G401 (cell line): ENCODE measurements around the gene DAB2IP. TPM values are rescaled to one million over a fixed set of nuclear protein-coding genes. Genes with fewer than 3 reads are reported as not detected.

Source experiments
- DNase-seq: peaks from one replicate; pipeline ENCODE4 v3.0.0-alpha.2; 2015; ENCODE audit warnings: low spot score
- in situ Hi-C: cut with HindIII; loops from 2 replicates; pipeline ENCODE4 v1.10.0; 2016; ENCODE audit warnings: low sequenced_read_pairs, mixed read lengths
- total RNA-seq: library from RNA; depleted of rRNA; stranded (reverse); fragments of >200 nt; shearing (Covaris generic); gene quantifications from 2 replicates; pipeline ENCODE4 v1.2.3, GENCODE V29; 2014

Gene DAB2IP
- total RNA-seq, 1 experiment from 2014 or later: 44.9 TPM

GRCh38 chr9:121691890-121692289 lies 40.5 kb downstream of the DAB2IP start:
- in situ Hi-C loops: loop anchor here (5.0 kb wide), 1 partner anchor 35 kb away; no protein-coding TSS in a partner anchor
- no peak for DNase-seq

- no peak for DNase-seq
- in situ Hi-C loops: loop anchor here (5.0 kb wide), 1 partner anchor 35 kb away; no protein-coding TSS in a partner anchor
Observed at GRCh38 chr9:121692606-121693387, 41.4 kb downstream of the DAB2IP start.

DNA sequence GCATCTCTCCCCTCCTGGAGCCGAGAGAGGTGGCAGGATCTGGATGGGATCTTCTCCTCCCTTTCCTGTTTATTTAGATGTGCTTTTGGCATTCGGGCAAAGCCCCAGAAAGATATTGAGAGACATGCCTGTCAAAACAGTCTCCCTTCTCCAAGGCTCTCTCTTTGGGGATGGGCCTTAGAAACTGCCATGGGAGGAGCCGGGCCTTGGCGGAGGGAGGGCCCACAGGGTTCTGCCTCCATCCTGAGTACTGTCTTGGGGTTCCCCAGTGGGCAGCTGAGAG lies 41.9 kb downstream of the DAB2IP start:
- in situ Hi-C loops: loop anchor here (5.0 kb wide), 1 partner anchor 34 kb away; no protein-coding TSS in a partner anchor
- DNase-seq: no peak

- in situ Hi-C loops: loop anchor here (5.0 kb wide), 1 partner anchor 33 kb away; no protein-coding TSS in a partner anchor
- no peak for DNase-seq
Observed at GRCh38 chr9:121694001-121694400, 42.6 kb downstream of the DAB2IP start.

DNA sequence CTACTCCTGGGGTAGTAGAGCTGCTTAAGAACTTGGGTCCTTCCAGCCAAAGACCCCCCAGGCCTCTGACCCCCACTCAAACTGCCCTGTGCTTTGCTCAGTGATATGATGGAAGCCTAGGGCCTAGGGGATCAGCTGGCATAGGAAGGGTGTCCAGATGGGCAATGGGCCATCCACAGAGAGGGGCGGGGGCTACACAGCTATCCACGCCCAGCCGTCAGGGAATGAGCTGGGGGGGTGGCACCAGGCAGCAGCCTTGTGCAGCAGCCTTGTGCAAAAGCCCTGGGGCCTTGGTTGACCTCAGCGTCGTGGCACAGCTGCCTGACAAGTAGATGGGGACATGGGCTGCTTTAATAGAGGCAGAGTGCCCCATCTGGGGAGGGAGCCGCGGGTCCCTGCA lies 43.2 kb downstream of the DAB2IP start:
- in situ Hi-C loops: loop anchor here (5.0 kb wide), 1 partner anchor 33 kb away; no protein-coding TSS in a partner anchor
- DNase-seq: no peak

GRCh38 chr9:121696930-121697329 lies 45.5 kb downstream of the DAB2IP start:
- in situ Hi-C loops: no loop called here
- no peak for DNase-seq

- in situ Hi-C loops: no loop called here
- no peak for DNase-seq
Observed at GRCh38 chr9:121698627-121699570, 47.5 kb downstream of the DAB2IP start.

DNA sequence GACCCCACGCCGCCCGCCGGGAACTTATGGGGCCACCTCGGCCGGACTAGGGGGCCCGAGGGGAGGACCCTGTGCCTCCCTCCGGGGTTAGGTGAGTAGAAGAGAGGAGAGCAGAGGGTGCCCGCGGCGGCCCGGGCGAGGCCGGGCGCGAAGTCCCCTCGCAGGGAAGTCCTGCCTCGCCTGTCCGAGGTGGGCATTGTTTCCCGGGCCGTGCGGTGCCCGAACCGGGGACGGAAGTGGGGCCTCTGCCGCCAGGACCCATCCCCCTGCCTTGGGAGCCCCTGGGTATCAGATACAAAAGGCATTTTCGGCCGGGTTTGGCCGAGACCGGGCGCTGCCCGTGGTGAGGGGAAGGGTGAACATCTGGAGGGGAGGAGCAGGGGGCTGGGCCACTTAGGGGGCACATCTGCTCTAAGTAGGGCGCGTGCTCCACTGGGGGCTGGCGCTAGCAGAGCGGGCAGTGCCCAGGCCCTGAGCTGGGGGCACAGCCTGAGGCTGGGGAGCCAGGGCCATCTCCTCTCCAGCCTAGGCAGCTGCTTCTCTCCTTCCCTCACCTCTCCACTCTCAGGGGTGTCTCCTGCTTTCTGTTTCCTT lies 48.2 kb downstream of the DAB2IP start:
- no peak for DNase-seq
- in situ Hi-C loops: no loop called here

DNA sequence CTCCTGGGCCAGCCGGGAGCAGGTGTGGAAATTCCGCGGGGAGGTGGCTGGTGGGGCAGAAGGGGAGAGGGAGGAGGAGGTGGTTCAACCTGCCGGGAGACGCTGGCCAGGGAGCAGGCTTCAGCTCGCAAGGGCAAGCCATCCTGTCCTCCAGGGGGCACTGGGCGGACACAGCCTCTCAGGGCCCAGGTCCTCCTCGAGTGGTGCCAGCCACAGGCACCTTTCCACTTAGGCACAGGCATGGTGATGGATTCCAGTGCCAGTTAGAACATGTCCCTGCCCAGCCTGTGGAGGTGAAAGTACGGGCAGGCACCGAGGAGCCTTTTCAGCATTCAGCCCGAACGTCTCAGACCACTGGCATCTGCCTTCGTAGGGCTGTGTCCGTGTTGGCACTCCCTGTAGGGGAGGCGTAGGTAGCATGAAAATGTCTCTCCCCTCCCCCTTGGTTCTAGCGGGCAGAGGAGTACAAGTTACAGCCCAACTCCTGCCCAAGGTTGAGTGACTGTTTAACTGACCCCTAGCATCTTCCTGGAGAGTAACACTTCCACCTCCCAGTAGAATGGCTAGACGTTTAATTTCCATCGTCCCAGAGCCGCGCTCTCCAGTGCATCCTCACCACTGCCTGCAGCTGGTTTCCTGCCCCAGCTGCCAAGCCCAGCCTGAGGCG lies 48.9 kb downstream of the DAB2IP start:
- peak; percentile 70 for DNase-seq
- in situ Hi-C loops: no loop called here

- in situ Hi-C loops: no loop called here
- DNase-seq: no peak
Observed at GRCh38 chr9:121700832-121701419, 49.5 kb downstream of the DAB2IP start.

DNA sequence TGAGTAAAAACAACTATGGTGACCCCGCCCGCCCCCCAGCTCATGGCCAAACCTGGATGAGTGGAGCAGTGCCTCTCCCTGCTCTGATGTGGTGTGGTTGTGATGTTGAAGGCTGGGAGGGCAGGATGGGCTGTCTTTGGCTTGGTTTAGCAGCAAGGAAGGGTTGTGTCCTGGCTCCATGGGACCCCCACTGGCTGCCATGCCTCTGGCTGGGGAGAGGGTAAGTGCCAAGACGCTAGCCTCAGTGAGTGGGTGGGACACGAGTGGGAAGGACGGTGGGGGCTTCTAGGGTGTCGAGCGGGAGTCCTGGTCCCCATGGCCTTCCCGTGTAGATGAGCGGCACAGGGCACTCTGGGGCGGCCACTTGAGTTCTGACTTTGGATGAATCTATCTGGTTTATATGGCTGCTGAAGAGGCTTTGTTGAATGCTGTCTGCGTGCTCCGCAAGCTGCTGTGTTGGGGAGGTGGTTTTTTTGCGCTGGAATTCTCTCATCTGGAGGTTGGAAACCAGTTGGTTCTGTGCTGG lies 50.4 kb downstream of the DAB2IP start:
- no peak for DNase-seq
- in situ Hi-C loops: no loop called here

DNA sequence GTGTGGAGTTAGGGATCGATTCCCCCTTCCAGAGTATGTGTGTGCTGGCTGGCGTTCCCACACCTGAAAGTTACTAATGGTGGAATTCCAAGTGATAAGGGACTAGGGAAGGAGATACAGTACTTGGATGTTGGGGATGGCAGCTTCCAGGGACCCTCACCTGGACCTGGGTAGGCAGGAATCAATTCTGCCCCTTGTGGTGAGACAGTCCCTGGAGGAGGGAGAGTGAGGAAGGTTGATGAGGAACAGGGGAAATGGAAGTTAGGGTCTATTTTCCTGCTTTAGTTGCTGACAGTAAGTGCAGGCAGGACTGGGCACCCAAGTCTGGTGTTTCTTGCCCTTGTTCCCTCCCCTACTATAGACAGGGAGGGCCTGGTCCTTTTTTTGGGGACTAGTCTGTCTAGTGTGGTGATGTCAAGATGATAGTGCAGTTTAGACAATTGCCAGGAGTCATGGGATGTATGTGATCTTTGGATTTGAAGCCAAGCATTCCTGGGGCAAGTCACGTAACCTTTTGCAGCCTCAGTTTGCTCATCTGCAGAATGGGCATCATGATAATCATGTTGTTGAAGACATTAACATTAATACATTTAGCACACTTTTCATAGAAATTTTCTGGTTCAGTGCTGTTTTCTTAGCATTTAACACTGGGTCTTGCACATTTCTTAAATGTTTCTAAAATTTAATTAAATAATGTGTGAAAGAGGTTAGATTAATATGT lies 51.7 kb downstream of the DAB2IP start:
- in situ Hi-C loops: no loop called here
- DNase-seq: no peak

DNA sequence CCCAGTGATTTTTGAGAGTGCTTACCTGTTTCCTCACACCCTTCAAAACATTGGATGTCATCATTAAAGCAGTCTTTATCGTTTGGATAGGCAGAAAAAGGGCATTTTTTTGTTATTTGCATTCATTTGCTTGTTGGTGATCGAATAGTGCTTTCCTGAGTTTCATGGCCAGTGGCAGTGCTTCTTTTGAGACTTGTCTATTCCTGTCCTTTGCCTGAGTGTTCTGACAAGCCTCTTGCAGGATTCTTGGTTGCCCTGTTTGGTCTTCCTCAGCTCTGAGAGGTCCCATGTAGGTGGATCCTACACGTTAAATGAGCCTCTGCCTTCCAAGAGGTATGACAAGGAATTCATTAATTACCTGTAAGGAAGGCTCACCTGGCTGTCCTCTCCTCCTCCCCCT lies 52.8 kb downstream of the DAB2IP start:
- in situ Hi-C loops: no loop called here

GRCh38 chr9:121706149-121706750 lies 54.8 kb downstream of the DAB2IP start:
- DNase-seq: no peak
- in situ Hi-C loops: no loop called here

More for the DNA sequence above, 52.8 kb downstream of the DAB2IP start:
- DNase-seq: no peak

- DNase-seq: no peak
- in situ Hi-C loops: no loop called here
Observed at GRCh38 chr9:121707477-121708424, 56.3 kb downstream of the DAB2IP start.

- in situ Hi-C loops: no loop called here
- peak; percentile 86 for DNase-seq
Observed at GRCh38 chr9:121708768-121709488, 57.5 kb downstream of the DAB2IP start.
